ENCODE results near the gene SBF1.

DNA sequence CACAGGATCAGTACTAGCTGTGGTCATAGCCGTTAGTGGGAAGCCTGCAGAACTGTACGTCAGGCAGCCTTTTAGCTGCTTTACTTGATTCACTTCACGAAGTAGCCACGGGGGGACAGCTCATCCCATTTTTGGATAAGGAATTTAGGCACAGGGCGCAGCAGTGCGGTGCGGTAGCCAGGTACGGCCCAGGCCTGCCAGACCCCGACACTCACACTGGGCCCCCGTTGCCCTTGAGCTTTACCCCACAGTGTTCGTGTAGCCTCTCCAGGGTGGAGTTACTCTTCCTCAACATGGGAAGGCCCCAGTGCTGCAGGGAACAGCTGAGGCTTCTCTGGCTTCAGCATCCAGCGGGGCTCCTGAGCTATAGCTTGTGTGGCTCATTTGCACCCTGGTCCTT, 59.4 kb downstream of the SBF1 start:
- TF ChIP-seq, protein P1, sequence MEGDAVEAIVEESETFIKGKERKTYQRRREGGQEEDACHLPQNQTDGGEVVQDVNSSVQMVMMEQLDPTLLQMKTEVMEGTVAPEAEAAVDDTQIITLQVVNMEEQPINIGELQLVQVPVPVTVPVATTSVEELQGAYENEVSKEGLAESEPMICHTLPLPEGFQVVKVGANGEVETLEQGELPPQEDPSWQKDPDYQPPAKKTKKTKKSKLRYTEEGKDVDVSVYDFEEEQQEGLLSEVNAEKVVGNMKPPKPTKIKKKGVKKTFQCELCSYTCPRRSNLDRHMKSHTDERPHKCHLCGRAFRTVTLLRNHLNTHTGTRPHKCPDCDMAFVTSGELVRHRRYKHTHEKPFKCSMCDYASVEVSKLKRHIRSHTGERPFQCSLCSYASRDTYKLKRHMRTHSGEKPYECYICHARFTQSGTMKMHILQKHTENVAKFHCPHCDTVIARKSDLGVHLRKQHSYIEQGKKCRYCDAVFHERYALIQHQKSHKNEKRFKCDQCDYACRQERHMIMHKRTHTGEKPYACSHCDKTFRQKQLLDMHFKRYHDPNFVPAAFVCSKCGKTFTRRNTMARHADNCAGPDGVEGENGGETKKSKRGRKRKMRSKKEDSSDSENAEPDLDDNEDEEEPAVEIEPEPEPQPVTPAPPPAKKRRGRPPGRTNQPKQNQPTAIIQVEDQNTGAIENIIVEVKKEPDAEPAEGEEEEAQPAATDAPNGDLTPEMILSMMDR (IDR thresholded peaks at IDR 0.05), result no peak
- TF ChIP-seq POLR2A (IDR thresholded peaks at IDR 0.05), result no peak
